Hepatocyte (in vitro differentiated cells): ENCODE measurements around the gene CHI3L2.

Experiments
- CTCF ChIP-seq: fragments of 200-600 bp; sonication (generic); IDR thresholded peaks from 2 replicates; pipeline ENCODE4 v1.5.1; 2016; ENCODE audit warnings: antibody characterized with exemption, mild to moderate bottlenecking; ENCODE audit not compliant: poor library complexity
- EZH2 ChIP-seq: fragments of 200-600 bp; sonication (generic); IDR thresholded peaks from 2 replicates; pipeline ENCODE4 v1.6.1; 2016; ENCODE audit warnings: antibody characterized with exemption, mild to moderate bottlenecking, borderline replicate concordance

GRCh38 chr1:111272081-111272480 lies 44.6 kb downstream of the CHI3L2 start:
- TF ChIP-seq CTCF (no peak), EZH2 (no peak)
